Kidney epithelial cell (primary cell): ENCODE data around the gene RNF212. TPM values are rescaled to one million over a fixed set of nuclear protein-coding genes. Genes with fewer than 3 reads are reported as not detected.

ENCODE experiments used
- DNase-seq: peaks from one replicate; pipeline ENCODE4 v3.0.0-alpha.2; 2010; ENCODE audit warnings: low read depth
- H3K27me3 ChIP-seq: 2 replicates; pipeline ENCODE4 v1.6.0; 2011; ENCODE audit warnings: low read length; ENCODE audit not compliant: control insufficient read depth, insufficient read depth
- H3K36me3 ChIP-seq: 2 replicates; pipeline ENCODE4 v1.5.1; 2011; ENCODE audit warnings: low read length; ENCODE audit not compliant: control insufficient read depth, insufficient read depth
- H3K4me3 ChIP-seq: 2 replicates; pipeline ENCODE4 v1.5.1; 2011; ENCODE audit warnings: low read depth, mild to moderate bottlenecking, control low read depth, low read length
- total RNA-seq: library from RNA; depleted of rRNA; stranded (reverse); fragments of >200 nt; gene quantifications from 2 replicates; pipeline ENCODE4 v1.2.3, GENCODE V29; 2015
- TF ChIP-seq, protein P1 (sequence below): IDR thresholded peaks from 2 replicates; pipeline ENCODE4 v1.5.1; 2011; ENCODE audit warnings: mild to moderate bottlenecking, moderate library complexity, low read length, control low read depth, inconsistent platforms; ENCODE audit not compliant: insufficient read depth, poor library complexity, severe bottlenecking

The RNF212 gene
- total RNA-seq, 1 donor from 2014 or later: 5.2 TPM

DNA sequence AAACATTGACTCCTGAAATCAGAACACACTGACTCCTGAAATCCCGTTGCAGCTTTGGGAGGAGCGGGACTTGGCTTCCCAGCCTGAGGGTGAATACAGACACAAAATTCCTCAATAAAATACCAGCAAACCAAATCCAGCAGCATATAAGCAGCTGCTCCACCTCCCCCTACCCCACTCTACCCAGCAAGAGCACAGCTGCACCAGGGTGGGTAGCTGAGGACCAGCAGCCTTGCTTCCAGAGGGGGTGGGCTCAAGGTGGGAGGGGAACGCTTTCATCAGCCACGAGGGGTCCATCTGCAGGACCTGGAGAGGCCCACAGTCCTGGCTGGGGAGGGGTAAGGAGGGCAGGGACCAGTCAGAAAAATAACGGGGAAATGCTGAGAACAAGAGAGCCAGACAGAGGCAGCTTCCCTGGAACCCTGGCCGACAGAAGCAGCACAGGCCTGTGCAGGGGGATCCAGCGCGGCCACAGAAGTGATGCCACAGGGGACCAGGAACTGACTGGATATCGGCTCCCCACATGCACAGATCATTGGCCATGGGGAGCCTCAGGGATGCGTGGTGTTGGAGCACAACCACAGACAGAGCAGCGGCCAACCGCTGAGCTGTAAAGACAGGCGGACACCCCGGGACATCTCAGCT, 52.2 kb downstream of the RNF212 start:
- TF ChIP-seq, protein P1, sequence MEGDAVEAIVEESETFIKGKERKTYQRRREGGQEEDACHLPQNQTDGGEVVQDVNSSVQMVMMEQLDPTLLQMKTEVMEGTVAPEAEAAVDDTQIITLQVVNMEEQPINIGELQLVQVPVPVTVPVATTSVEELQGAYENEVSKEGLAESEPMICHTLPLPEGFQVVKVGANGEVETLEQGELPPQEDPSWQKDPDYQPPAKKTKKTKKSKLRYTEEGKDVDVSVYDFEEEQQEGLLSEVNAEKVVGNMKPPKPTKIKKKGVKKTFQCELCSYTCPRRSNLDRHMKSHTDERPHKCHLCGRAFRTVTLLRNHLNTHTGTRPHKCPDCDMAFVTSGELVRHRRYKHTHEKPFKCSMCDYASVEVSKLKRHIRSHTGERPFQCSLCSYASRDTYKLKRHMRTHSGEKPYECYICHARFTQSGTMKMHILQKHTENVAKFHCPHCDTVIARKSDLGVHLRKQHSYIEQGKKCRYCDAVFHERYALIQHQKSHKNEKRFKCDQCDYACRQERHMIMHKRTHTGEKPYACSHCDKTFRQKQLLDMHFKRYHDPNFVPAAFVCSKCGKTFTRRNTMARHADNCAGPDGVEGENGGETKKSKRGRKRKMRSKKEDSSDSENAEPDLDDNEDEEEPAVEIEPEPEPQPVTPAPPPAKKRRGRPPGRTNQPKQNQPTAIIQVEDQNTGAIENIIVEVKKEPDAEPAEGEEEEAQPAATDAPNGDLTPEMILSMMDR: no peak
- Histone ChIP-seq H3K36me3 (no peaks in the 10 kb centered on the region), H3K27me3 (peaks cover 53% of the 10 kb centered on the region), H3K4me3 (no peak overlapping the region)
- DNase-seq: no peak

GRCh38 chr4:1060621-1061020, 52.7 kb downstream of the RNF212 start:
- Histone ChIP-seq H3K27me3 (peaks cover 56% of the 10 kb centered on the region), H3K36me3 (no peaks in the 10 kb centered on the region), H3K4me3 (no peak overlapping the region)
- TF ChIP-seq, protein P1: no peak
- no peak for DNase-seq

DNA sequence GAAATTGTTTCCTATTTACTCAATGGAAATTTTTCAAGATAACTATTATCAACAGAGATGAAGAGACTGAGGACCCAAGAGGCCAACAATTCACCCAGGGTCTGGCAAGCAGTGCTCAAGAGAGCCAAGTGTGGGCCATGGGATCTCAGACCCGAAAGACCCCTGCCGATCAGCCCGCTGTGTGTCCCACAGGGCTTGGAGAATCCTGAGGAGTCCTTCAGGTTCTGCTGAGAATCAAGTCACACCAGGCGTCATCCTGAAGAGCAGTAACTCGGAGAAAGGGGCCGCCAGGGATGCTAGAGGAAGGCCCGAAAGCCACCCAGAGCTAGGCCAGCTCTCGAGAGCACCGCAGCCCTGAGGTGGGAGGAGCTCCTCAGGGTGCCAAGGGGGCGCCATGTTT, 53.2 kb downstream of the RNF212 start:
- no peak for DNase-seq
- Histone ChIP-seq H3K4me3 (no peak overlapping the region), H3K36me3 (no peaks in the 10 kb centered on the region), H3K27me3 (peaks cover 61% of the 10 kb centered on the region)
- TF ChIP-seq, protein P1: no peak

DNA sequence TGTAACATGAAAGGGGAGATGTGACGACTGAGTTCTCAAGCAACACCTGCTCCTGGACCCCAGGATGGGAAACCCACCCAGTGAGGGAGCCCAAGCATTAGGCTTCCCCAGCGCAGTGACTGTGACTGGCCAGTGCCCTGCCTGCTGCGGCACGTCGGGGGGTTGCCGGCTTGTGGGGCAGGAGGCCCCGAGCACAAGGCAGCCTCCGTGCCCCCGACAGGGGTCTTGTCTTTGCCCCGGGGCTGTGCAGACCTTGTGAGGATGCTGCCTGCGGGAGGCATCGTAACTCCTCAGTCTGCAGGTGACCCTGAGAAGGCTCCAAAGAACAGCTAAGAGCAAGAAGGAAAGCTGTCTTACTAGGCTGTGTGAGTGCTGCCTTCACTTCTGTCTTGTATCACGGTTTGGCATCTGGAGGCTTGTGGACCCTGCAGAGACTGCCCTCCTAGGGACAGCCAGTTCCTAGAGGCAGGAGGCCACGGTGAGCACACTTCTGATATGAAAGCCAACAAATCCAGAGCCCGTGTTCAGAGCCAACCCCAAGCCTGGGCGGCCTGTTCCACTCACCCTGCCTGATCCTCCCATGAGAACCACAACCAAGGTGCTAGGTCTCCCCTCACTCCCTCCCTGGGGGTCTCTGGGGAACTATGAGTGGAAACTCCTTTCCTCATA, 54.2 kb downstream of the RNF212 start:
- peaks cover 60% of the 10 kb centered on the region for H3K27me3 ChIP-seq

DNA sequence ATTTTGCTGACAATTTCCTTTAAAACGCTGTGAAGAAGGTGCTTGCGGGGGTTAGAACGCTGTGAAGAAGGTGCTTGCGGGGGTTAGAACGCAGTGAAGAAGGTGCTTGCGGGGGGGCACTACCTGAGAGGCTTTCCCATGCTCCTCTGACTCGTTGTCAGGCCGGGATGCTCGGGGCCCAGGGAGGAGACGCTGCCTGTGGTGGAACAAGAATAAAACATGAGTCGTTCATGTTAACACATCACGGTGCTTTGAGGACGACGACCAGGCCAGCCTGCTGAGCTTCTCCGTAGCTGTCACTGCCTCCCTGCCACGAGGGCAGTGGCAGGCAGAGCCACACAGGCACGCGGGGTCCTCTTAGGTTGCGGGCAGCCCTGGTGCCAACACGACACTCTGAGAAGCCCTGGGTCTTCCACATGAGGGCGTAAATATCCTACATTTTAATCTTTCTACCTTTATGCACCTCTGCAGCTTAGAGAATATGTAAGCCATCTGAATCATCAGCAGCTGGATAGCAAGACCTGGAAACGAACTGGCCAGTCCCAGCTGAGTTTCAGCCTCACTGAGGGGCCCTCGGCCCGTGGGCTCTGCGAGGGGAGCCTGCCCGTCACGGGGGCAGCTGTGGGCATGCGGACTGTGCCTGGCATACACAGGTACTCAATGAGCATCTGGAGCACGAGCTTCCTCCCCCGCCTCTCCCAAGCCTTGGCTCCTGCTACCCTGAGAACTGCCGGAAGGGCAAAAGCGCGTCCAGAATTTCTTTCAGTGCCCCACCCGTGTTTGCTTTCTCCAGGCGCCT, 55.0 kb downstream of the RNF212 start:
- Histone ChIP-seq H3K27me3 (peaks cover 66% of the 10 kb centered on the region), H3K36me3 (no peaks in the 10 kb centered on the region), H3K4me3 (no peak overlapping the region)
- DNase-seq: no peak
- TF ChIP-seq, protein P1: no peak

More for the DNA sequence above, 54.2 kb downstream of the RNF212 start:
- no peak for DNase-seq
- H3K4me3 ChIP-seq: no peak overlapping the region
- TF ChIP-seq, protein P1: no peak
- H3K36me3 ChIP-seq: no peaks in the 10 kb centered on the region
